HG03139 (cell line): ENCODE measurements around the gene RPEL1.

Experiments
- ATAC-seq: cut with Tn5 transposase; IDR thresholded peaks from one replicate; pipeline ENCODE4 v1.9.1; 2021; ENCODE audit not compliant: unreplicated experiment

Gene RPEL1

GRCh38 chr10:103278537-103278823, 32.8 kb downstream of the RPEL1 start:
- ATAC-seq, result no peak

DNA sequence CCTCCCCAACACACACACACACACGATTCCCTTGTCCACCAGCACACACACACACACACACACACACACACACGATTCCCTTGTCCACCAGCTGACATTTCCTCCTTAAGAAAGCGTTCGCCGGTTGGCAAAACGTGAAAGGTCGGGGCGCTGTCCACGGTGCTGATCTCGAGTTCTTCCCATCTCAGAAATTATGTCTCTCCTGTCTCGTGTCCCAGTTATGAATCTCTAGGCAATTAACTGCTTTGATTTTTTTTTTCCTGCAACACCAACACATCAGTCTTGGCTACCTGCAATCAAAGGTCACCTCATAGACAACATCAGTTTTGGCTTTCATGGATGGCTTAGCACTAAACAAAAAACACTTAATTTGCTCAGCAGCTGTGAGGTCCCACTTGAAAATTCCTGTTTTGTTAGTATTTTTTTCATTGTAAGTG, 33.2 kb downstream of the RPEL1 start:
- no peak for ATAC-seq

GRCh38 chr10:103280031-103280430, 34.3 kb downstream of the RPEL1 start:
- no peak for ATAC-seq

DNA sequence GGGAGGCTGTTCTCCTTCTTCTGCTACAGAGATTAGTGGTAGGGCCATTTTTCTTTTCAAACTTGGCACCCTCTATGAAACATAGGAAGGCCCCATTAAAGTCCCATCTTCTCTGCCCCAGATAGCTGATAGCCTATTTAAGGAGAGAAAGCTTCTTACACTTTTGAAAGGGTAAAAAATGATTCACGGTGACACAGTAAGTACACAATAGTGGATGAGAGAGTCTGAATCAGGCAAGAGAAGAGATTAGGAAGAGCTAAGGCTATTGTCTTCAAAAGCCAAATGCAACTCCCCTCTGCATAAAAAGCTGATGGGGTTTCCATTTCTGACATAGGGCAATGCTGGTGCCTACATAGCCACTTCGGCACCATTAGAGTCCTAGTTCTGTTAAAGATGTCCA, 34.8 kb downstream of the RPEL1 start:
- ATAC-seq, result no peak

DNA sequence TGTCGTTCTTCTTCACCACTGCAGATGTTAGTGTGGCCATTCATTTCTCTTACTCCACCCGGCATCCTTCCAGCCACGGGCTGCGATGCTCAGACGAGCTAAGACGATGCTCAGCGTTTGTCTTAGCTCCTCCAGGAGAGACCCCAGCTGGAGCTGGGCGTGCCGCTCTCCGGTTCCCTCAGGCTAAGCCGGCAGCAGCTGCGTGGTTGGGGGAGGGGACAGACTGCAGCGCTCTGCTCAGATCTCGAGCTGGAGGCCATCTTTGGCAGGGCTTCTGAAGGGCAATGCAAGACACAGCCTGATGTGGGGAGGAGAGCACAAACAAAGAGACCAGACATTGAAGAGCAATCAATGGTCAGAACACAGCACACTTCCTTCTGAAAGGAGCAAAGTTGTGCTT, 36.1 kb downstream of the RPEL1 start:
- no peak for ATAC-seq

DNA sequence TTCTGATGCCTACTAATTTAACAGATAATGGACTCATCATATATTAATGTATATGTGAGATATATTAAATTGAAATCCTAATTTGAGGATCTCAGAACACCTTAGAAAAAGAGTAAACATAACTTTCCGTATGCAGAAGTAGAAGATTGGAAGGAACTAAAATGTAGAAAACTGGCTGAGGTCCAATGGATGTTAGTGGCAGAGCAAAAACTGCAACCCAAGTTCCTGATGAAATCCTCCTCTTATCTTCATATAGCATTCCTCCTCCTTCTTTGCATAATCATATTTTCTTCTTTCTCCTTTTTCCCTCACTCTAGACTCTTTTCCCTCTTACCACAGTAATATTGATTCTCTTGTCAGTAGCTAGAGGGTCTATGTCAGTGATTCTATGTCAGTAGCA, 37.3 kb downstream of the RPEL1 start:
- no peak for ATAC-seq

- no peak for ATAC-seq
Measured at GRCh38 chr10:103284170-103284569, 38.5 kb downstream of the RPEL1 start.

DNA sequence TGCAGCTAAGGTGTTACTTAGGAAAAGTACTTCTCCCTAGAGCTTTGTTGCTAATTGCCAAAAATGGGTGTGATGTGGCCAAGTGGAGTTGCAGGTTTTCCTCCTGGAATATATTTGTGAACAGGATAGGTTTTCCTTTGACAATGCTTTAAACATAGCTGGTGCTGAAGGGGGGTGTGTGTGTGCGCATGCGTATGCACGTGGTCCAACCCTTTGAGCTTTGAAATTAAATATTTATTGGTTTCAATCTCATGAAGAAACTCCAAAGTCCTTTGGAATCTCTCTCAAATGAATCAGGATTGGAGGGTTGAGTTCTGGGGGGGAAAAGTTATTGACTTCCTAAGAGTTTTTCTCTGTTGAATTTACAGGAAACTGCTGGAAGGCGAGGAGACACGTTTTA, 42.3 kb downstream of the RPEL1 start:
- no peak for ATAC-seq

GRCh38 chr10:103291588-103291987, 45.9 kb downstream of the RPEL1 start:
- no peak for ATAC-seq

- no peak for ATAC-seq
Measured at GRCh38 chr10:103295374-103296015, 49.8 kb downstream of the RPEL1 start.
